Right lobe of liver (tissue), 4 donors: ENCODE results near the gene C10orf105.

Source experiments
- CTCF ChIP-seq, 4 donors: fragments of 200-600 bp in 3 of 4; fragments of 450-650 bp in 1 of 4; IDR thresholded peaks; one replicate each; pipeline versions ENCODE4 v1.5.1 to v1.8.0; 2016 to 2022; ENCODE audit warnings: antibody characterized with exemption in 4 of 4, mild to moderate bottlenecking in 2 of 4
- POLR2A ChIP-seq: fragments of 450-650 bp; IDR thresholded peaks from one replicate; pipeline ENCODE4 v1.6.1; 2017; ENCODE audit warnings: antibody characterized with exemption, mild to moderate bottlenecking
- donor health status: DM: no; HTN: no; CAD: no.
- donor health status: DM: no; HTN: no; CAD: no.
- donor health status: DM: no; HTN: yes; CAD: no.

DNA sequence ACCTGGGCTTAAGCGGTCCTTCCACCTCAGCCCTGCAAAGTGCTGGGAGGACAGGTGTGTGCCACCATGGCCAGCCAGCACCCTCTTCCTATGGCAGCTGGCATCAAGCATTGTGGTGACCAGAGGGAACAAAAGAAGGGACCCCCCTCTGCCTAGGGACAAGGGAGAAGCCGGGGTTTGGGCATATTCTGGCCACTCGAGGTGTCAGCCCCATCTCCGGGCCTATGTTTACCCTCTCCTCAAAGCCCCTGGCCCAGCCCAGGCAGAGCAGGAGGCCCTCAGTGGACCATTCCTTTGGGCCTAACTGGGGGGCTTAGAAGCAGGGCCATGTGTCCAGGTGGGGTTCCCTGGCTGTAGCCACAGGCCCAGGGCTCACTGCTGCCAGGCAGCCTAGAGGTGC lies 29.8 kb upstream of the C10orf105 start:
- TF ChIP-seq CTCF (IDR thresholded peaks at IDR 0.05) (no peak), POLR2A (no peak)
